HG03521 (cell line): Measurements from ENCODE around the gene PTS.
A peak's percentile ranks its signal among the peaks of the same experiment; 100 is the strongest.

Source experiments
- ATAC-seq: cut with Tn5 transposase; IDR thresholded peaks from one replicate; pipeline ENCODE4 v1.9.1; 2021; ENCODE audit warnings: mild to moderate bottlenecking, moderate library complexity; ENCODE audit not compliant: unreplicated experiment

PTS gene

DNA sequence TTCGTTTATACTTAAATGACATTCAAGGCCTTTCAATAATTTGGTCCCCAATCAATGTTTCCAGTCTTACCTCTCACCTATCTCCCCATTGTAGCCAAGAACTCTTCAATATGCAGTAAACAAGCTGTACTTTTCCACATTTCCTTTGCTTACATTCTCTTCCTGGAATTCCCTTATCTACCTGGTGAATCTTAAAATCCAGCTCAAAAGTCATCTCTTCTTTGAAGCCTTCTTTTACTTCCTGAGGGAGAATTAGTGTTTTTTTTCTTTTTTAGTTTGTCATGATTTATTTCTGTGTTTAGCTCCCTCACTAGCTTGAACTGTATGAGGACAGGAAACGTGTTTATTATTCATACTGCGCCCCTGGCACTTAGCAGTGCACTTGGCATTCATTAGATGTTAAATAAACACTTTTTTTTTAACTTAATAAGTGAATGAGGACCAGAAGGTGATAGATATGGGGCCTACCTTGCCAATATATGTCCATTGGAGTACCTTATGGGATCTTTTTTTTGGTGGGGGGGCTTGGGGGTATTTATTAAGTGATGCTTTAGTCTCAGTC is 4.9 kb upstream of the PTS start:
- no peak for ATAC-seq

DNA sequence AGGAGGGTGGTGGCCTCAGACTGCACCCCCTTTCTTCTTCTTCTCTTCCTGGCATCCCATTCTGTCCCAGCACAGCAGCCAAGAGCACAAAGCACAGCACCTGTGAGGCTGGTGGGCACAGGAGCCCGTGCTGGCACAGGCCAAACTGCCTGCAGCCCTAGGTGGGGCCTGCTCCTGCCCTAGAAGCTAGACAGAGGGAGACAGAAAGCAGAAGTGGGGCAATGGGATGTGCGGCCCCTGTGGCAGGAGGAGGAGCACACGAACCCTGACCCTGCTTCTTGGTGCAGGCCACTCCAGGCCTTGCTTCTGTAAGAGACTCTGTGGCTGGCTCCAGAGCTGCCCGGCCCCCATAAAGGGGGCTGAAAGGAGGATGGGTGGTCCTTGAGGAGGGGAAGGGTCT is 3.9 kb upstream of the PTS start:
- no peak for ATAC-seq

DNA sequence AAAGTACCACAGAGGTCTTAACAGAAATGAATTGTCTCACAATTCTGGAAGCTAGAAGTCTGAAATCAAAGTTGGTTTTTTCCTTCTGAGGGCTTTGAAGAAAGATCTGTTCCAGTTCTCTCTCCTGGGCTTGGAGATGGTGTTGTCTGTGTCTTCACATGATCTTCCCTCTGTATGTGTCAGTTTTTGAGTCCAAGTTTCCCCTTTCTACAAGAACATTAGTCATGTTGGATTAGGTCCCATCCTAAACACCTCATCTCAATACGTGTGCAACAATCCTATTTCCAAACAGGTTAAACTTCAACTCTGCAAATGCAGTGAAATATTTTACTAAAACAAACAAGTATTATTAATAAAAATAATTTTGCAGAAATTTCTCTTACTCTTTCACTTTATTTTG is 3.1 kb upstream of the PTS start:
- ATAC-seq = no peak

DNA sequence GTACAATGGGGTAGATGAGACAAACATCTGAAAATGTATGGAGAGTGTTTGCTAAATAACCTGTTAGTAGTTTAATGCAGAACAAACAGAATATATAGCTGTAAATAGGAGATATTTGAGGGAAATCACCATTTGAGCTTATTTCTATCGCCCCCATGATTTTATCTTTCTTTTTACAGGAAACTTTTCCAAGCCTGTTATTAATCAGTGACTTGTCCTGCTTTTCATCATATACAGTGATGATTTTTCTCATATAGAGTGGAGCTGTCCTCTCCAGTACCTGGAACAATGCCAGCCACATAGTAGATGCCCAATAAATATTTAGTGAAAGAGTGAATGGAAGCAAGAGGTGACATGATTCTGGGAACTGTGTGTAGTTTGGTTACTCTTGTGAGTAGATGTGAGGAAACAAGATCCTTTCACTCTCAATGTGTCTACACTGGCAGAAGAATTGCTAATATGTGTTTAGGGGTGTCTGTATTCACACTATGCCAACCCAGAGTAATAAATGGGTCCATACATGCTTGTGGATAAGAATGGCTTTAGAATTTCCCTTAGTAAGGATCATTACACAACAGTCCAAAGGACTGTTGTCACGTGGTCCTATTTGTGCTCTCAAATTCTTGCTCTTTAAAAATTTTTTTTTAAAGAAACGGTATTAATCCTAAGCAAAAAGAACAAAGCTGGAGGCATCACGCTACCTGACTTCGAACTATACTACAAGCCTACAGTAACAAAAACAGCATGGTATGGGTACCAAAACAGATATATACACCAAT is 2.3 kb upstream of the PTS start:
- no peak for ATAC-seq

DNA sequence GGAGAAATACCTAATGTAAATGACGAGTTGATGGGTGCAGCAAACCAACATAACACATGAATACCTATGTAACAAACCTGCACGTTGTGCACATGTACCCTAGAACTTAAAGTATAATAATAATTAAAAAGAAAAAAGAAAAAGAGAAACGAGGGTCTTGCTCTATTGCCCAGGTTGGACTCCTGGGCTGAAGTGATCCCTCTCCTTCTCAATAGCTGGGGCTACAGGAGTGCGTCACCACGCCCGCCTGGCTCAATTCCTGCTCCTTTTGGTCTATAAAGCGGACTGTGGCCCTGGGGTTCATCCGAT is 521 bp upstream of the PTS start:
- no peak for ATAC-seq

DNA sequence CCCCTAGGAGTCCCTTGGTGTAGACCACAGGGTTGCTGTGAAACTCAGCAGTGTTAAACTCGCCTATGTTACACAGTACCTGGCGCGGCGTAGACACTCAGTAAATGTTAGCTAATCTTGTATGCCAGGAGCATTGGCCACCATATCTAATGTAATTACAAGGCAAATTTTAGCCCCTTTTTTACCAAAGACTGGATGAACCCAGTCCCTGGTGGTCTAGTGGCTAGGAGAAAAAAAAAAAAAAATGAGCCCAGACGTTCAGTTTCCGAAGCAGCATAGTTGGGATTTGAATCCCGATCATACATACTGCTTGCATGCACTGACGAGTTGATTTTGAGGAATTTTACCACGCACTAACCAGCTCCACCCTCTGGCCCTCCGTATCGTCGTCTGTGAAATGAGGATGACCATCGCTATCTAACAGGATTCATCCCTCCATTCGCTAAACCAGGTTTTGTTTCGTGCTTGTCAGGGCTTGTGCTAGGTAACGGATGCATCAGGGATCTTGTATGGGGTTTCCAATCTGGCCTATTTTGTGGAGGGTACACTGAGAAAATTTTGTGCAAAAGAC is 688 bp downstream of the PTS start:
- peak; percentile 45 for ATAC-seq

DNA sequence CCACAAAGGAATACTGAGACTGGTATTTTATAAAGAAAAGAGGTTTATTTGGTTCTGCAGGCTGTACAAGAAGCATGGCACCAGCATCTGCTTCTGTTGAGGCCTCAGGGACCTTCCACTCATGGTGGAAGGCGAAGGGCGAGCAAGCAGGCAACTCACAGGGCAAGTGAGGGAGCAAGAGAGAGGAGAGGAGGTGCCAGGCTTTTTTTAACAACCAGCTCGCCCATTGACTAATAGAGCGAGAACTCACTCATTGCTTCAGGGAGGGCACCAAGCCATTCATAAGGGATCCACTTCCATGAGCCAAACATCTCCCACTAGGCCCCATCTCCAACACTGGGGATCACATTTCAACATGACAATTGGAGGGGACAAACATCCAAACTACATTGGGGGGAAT is 1.2 kb downstream of the PTS start:
- ATAC-seq = no peak

DNA sequence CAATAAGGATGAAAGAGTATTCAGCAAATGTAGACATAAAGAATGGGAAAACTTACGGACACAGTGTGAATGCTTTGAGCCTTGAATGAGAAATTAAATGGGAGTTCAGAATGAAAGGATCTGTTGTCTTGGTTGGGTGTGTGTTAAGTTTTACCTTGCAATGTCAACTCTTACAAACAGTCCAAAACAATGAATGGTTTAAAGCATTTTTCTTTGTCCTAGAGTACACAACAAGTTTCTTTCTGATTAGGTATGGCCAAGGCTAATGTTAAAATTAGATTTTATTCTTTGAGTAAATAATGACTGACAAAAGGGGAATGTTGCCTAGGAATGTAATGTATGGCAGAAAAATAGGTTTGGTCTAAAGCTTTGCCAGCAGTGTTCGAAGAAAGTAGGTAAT is 2.5 kb downstream of the PTS start:
- ATAC-seq = no peak

DNA sequence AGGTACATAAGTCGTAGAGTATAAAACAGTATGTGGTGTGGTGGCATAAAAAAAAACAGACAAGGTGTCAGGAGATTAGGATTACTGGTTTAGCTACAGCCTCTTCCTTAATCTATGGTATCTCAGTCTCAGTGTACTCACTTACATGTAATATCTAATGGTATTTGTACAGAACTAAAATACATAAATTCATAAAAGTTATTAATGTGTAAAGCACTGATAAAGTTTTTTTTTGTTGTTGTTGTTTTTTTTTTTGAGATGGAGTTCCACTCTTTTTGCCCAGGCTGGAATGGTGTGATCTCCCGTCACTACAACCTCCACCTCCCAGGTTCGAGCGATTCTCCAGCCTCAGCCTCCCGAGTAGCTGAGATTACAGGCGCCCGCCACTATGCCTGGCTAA is 2.9 kb downstream of the PTS start:
- ATAC-seq = no peak

DNA sequence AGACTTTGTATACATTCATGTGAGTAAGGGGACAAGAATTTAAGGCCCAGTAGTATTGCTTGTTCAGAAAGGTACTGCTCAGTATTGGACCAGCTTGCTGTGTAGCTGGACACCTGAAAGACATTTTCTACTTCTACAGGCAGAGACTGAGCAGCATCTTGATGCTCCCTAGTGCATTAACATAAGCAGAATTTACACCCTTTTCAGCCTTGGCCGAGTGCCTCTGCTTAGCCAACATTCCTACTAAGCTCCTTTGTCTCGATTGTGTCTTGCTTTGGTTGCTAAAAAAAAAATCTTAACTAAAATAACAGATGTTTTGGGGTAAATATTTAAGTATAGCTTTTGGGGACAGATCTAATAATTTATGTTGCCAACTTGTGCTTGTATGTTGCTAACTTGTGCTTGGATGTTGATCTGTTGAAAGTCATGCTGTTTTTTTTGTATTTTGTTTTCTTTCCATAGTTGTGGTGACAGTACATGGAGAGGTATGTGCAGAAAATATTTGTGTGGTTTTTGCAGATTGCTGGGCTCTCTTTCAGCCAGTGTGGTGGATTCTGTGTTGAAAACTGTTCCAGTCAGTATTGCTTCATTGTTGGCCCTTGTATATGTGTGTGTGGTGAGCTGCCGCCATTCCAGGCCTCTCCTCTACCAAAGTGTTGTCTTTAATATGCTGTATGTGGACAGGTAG is 3.7 kb downstream of the PTS start:
- no peak for ATAC-seq

DNA sequence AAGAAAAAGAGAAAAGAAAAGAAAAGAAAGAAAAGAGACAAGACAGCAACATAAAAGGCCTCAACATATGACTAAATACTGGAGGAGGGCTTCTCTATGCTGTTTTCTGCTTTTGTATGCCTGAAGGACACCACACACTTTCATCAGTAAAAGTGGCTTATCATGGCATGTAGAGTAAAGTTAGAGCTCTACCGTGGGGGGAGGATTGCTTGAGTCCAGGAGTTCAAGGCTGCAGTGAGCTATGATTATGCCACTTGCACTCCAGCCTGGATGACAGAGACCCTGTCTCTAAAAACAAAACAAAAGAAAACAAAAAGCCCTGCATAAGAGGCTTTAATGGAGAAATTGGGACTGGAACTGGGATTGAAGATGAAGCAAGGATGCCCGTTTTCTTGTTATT is 5.7 kb downstream of the PTS start:
- ATAC-seq = no peak

DNA sequence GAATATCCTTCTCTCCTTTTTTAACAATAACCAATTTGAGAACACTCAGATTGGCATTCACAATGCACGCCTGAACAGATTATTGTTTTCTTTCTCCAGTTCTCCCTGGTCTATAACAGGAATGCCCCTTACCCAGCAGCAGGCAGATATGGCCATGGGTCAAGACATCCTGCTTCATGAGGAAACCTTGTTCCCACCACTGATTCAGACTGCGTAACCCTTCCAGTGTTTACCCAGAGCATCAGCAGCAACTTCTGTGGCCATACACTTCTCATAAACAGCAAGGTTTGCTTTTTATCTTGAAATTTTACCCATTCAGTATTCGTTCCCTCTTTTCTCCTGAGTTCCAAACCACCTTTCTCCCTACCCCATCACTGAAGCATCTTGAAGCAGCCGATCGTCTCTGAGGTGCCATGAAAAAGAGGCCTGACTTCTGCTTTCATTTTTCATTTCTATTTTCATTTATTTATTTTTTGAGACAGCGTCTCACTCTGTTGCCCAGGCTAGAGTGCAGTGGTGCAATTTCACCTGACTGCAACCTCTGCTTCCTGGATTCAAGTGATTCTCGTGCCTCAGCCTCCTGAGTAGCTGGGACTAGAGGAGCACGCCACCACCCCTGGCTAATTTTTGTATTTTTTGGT is 9.6 kb downstream of the PTS start:
- no peak for ATAC-seq

DNA sequence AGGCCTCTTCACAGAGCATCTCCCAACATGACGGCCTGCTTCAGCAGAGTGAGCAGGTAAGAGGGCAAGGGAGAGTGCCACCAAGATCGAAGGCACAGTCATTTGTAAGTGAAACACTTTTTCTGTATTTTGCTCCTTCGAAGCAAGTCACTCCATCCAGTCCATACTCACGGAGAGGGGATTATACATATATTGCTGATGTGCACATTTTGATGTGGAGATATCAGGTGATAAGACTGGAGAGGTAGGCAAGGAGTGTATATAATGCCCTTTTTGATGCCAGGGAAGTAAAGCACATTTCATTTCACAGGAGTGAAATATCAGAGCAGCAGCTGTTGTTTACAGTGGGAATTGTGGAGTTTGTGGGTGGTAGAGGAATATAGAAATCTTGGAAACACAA is 11.2 kb downstream of the PTS start:
- no peak for ATAC-seq

DNA sequence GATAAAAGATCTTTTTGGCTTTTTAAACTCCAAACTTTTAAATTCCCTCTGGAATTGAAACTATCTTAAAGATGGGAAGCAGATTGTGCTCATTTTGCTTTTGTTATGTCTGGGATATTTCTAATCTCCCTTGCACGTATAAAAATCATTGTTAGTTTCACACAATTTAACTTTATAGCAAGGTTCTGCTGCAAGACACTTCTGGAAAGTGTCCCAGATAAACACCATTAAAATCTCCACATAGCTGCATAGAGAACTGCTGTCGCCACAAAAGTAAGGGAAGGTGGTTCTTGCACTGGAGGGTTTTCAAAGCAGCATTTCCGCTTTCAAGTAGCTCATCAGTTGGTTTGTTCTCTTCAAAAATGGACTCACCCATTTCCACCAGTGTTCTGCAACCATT is 11.8 kb downstream of the PTS start:
- ATAC-seq = no peak

DNA sequence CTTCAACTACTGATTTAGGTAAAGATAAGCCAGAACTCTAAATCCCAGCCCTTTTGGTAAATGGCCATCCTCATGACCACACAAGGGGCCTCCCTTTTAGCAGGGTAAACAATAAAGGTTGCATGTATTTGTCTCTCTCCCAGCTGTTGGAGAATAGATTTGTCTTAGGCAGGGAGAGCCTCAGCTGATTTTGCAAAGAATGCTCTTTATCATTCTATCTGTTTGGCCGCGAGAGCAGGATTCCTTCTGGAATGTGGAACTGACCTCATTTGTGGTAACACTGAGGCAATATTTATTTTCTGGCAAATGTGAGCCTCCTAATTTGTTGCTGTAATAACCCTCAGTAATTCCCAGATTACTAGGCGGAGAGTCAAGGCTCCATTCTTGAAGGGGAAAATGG is 15.3 kb downstream of the PTS start:
- ATAC-seq = no peak

DNA sequence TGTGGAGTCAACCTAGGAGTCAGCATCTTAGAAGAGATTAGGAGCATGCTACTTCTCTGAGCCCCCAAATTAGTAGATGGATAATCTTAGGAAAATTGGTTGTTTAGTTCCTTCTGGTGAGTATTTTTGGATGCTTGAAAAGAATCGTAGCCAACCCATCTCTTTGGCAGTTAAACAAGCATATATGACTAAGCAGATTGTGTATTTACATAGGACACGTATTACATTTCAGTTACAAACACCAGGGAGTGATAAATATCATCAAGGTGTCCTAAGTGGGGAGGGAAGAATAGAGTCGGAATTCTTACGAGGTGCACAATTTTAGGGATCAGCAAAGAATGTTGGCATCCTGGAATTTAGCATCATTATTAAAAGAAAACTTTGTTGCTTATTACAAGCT is 21.0 kb downstream of the PTS start:
- no peak for ATAC-seq

DNA sequence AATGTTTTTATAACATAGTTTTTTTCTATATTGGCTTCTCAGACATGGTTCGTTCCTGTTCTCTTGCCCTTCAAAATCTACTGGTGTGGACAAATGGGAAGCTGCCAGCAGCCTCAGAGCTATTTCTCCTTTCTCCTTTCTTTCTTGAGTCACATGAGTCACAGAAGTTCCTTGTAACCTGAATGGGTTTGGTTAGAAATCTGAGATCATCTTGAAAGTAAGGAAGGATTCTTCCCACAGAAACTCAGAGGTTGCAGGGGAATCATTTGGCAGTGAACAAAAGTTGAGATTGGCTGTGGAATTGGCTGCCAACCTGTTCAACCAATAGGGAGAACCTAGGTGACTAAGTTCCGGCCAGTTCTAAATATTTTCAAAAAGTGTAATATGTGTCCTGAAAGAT is 22.0 kb downstream of the PTS start:
- no peak for ATAC-seq

DNA sequence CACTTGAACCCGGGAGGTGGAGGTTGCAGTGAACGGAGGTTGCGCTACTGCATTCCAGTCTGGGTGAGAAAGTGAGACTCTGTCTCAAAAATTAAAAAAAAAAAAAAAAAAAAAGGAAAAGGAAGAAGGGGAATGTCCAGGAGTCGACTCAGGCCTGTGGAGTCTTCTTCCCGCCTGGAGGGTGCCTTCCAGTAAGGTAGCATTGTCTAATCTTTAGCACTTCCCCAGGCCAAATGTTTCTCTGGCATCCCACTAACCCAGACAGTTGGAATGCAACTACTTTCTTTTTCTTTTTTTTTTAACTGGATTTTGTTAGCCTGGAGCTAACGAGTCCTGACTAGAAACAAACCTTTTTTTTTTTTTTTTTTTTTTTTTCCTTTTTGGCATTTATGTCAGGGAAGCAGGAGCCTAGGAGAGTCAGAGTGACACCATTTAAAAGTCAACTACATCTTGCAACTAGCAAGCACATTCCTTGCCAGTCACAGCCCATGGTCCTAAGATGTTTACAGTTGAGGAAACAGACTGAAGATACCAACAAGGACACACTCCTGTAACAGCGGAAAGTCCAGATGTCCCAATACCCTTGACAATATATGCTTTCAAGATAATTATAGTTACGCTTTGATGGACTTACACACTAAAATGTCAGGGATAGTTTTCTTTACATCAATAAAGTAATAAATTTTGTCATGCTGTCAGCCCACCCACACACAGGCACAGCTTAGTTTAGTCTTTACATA is 23.8 kb downstream of the PTS start:
- no peak for ATAC-seq

DNA sequence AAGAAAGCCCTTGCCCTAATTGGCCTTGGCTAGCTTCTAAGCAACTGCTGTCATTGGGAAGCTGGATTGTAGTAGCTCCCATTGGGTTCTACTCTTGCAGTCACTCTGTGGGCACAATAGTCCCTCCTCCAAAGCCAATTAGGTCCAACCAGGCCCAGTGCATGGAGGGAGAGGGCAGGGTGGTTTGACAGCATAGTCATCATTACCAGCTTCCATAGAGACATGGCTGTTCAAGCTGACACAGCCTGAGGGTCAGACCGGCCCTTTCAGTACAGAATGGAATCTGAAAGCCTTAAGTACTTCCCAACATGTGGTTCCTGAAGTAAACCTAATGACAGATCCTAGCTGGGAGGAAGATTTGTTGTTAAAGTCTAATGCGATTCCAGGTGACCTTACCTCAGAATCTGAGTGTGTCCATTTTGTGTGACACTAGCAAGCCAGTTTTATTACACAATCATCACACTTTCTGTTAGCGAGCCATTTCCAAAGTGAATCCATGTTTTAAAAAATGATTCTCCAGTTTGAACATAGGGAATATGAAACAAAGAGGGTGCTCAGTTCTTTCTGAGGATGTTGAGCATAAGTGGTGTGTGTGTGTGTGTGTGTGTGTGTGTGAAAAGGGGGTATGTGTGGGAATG is 27.5 kb downstream of the PTS start:
- ATAC-seq = no peak

DNA sequence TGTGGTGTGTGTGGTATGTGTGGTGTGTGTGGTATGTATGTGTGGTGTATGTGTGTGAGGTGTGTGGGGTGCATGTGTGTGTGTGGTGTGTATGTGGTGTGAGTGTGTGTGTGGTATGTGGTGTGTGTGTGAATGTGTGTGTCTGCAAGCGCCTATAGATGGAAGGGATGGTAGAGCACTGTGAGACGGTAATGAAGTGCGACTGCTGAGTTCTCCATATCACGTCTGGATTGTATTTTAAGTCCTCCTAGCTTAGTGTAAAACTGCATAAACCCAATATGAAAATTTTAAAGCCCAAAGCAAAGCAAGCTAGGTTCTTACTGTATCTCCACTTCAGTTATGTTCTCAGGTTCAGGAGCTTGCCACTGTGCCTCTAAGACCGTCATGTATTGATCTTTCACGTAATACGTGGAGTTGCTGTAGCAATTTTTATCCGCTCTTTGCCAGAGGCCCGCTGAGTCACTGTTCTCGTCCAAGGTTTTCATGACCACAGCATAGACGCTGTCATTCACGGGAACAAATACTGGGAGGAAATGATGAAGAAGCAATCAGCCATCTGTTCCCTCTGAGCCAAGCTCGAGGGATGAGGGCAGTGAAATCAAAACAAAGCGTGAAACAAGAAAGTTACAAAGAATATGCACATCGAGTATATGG is 29.0 kb downstream of the PTS start:
- no peak for ATAC-seq
